DND-41 (cell line): ENCODE results near the gene MCM9.

Experiments used
- ATAC-seq: fragments of 200-7000 bp; cut with Tn5 transposase; 3 replicates; pipeline ENCODE4 v1.9.1; 2021; ENCODE audit warnings: low read depth; ENCODE audit not compliant: insufficient read depth
- DNase-seq: peaks from one replicate; pipeline ENCODE4 v3.0.0-alpha.2; 2020
- H2AFZ ChIP-seq: 2 replicates; pipeline ENCODE4 v1.6.0; 2012; ENCODE audit warnings: low read depth, low read length
- H3K27ac ChIP-seq: 2 replicates; pipeline ENCODE4 v1.5.1; 2012; ENCODE audit warnings: low read length, inconsistent platforms
- H3K27me3 ChIP-seq: fragments of 200-600 bp; sonication (generic); 2 replicates; pipeline ENCODE4 v1.6.0; 2012; ENCODE audit warnings: low read length, mild to moderate bottlenecking, inconsistent platforms; ENCODE audit not compliant: insufficient read depth, poor library complexity
- H3K36me3 ChIP-seq: 2 replicates; pipeline ENCODE4 v1.5.1; 2012; ENCODE audit warnings: low read length, inconsistent platforms; ENCODE audit not compliant: insufficient read depth
- H3K4me1 ChIP-seq: 2 replicates; pipeline ENCODE4 v1.5.1; 2012; ENCODE audit warnings: mild to moderate bottlenecking, low read length; ENCODE audit not compliant: insufficient read depth
- H3K4me2 ChIP-seq: 2 replicates; pipeline ENCODE4 v1.6.0; 2012; ENCODE audit warnings: mild to moderate bottlenecking, moderate library complexity, low read length, inconsistent platforms; ENCODE audit not compliant: insufficient read depth
- H3K4me3 ChIP-seq, 2 experiments: fragments of 200-600 bp in 1 of 2; shearing (Covaris generic) in 1 of 2; 2 replicates each; pipeline ENCODE4 v1.5.1; 2012 to 2016; ENCODE audit warnings: inconsistent platforms in 2 of 2, low read length in 2 of 2, mild to moderate bottlenecking in 2 of 2, low read depth in 1 of 2, moderate library complexity in 1 of 2
- H3K79me2 ChIP-seq: 2 replicates; pipeline ENCODE4 v1.6.0; 2012; ENCODE audit warnings: low read length, inconsistent platforms; ENCODE audit not compliant: insufficient read depth
- H3K9ac ChIP-seq: 2 replicates; pipeline ENCODE4 v1.6.0; 2012; ENCODE audit warnings: low read depth, mild to moderate bottlenecking, inconsistent platforms, low read length, moderate library complexity
- H3K9me3 ChIP-seq: 2 replicates; pipeline ENCODE4 v1.5.1; 2012; ENCODE audit warnings: low read length, moderate library complexity, mild to moderate bottlenecking, inconsistent platforms; ENCODE audit not compliant: insufficient read depth, severe bottlenecking
- H4K20me1 ChIP-seq: 2 replicates; pipeline ENCODE4 v1.6.0; 2012; ENCODE audit warnings: low read length; ENCODE audit not compliant: insufficient read depth
- EZH2 ChIP-seq: IDR thresholded peaks from 3 replicates; pipeline ENCODE4 v1.6.1; 2012; ENCODE audit warnings: borderline replicate concordance, low read depth, mild to moderate bottlenecking, moderate library complexity, low read length, inconsistent platforms; ENCODE audit not compliant: severe bottlenecking
- TF ChIP-seq, protein P1 (sequence below): IDR thresholded peaks from 2 replicates; pipeline ENCODE4 v1.5.1; 2012; ENCODE audit warnings: borderline replicate concordance, low read length, moderate library complexity, mild to moderate bottlenecking; ENCODE audit not compliant: poor library complexity, severe bottlenecking; ENCODE audit errors: extremely low read depth

The MCM9 gene

GRCh38 chr6:118786596-118787453 is 148.1 kb downstream of the MCM9 start:
- ATAC-seq (no peak), DNase-seq (no peak)
- Histone ChIP-seq H3K27me3 (no peaks in the 10 kb centered on the region), H4K20me1 (no peaks in the 10 kb centered on the region), H3K9me3 (no peaks in the 10 kb centered on the region), H2AFZ (no peak overlapping the region), H3K4me1 (peaks cover 10% of the 10 kb centered on the region), H3K9ac (no peak overlapping the region), H3K4me3 (no peak overlapping the region), H3K79me2 (no peaks in the 10 kb centered on the region), H3K36me3 (no peaks in the 10 kb centered on the region), H3K27ac (no peak overlapping the region), H3K4me2 (no peak overlapping the region)
- TF ChIP-seq EZH2: no peak
- TF ChIP-seq, protein P1, sequence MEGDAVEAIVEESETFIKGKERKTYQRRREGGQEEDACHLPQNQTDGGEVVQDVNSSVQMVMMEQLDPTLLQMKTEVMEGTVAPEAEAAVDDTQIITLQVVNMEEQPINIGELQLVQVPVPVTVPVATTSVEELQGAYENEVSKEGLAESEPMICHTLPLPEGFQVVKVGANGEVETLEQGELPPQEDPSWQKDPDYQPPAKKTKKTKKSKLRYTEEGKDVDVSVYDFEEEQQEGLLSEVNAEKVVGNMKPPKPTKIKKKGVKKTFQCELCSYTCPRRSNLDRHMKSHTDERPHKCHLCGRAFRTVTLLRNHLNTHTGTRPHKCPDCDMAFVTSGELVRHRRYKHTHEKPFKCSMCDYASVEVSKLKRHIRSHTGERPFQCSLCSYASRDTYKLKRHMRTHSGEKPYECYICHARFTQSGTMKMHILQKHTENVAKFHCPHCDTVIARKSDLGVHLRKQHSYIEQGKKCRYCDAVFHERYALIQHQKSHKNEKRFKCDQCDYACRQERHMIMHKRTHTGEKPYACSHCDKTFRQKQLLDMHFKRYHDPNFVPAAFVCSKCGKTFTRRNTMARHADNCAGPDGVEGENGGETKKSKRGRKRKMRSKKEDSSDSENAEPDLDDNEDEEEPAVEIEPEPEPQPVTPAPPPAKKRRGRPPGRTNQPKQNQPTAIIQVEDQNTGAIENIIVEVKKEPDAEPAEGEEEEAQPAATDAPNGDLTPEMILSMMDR: no peak

DNA sequence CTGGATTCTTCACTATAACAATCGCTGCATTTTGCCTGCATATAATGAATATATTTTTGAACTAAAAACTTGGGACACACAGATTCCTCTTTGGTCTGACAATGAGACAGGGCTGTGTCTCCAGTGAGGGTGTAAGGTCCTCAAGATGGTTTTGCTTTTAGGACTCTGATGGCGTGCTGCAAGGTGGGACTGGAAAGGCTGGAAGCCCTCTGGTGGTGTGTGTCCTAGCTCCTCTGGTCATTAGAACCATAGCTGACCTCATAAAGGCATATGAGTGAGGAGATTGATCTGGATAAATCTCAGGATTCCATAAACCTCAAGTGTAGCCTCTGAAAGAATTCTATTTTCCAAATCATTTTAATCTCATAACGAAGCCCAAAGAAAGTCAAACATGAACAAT is 149.4 kb downstream of the MCM9 start:
- H3K4me2 ChIP-seq: no peak overlapping the region
- no peak overlapping the region for H3K4me3 ChIP-seq
- ATAC-seq: no peak
- H3K36me3 ChIP-seq: no peaks in the 10 kb centered on the region
- H3K79me2 ChIP-seq: no peaks in the 10 kb centered on the region
- DNase-seq: no peak
- no peaks in the 10 kb centered on the region for H3K9me3 ChIP-seq
- TF ChIP-seq, protein P1: no peak
- no peaks in the 10 kb centered on the region for H3K27me3 ChIP-seq
- H3K4me1 ChIP-seq: peaks cover 10% of the 10 kb centered on the region
- no peak overlapping the region for H2AFZ ChIP-seq
- H4K20me1 ChIP-seq: no peaks in the 10 kb centered on the region
- no peak overlapping the region for H3K27ac ChIP-seq
- H3K9ac ChIP-seq: no peak overlapping the region

- H3K36me3 ChIP-seq: no peaks in the 10 kb centered on the region
- H3K4me1 ChIP-seq: peaks cover 10% of the 10 kb centered on the region
- no peaks in the 10 kb centered on the region for H4K20me1 ChIP-seq
- H3K9ac ChIP-seq: no peak overlapping the region
- H3K9me3 ChIP-seq: no peaks in the 10 kb centered on the region
- ATAC-seq (no peak), DNase-seq (no peak)
- no peak overlapping the region for H3K4me2 ChIP-seq
- no peaks in the 10 kb centered on the region for H3K27me3 ChIP-seq
- H3K27ac ChIP-seq: no peak overlapping the region
- no peaks in the 10 kb centered on the region for H3K79me2 ChIP-seq
- H2AFZ ChIP-seq: no peak overlapping the region
- H3K4me3 ChIP-seq: no peak overlapping the region
- TF ChIP-seq EZH2: no peak
- TF ChIP-seq, protein P1: no peak
Observed at GRCh38 chr6:118784641-118785164, 150.3 kb downstream of the MCM9 start.
